B cell (primary cell): ENCODE data around the gene SFRP4. TPM values are rescaled to one million over a fixed set of nuclear protein-coding genes. Genes with fewer than 3 reads are reported as not detected.

Experiments used
- ATAC-seq: fragments of 200-7000 bp; cut with Tn5 transposase; one replicate; pipeline ENCODE4 v1.10.0; 2021; ENCODE audit warnings: low read depth, mild to moderate bottlenecking, moderate number of reproducible peaks, moderate library complexity
- CTCF ChIA-PET: fragments of 350-600 bp; sonication (Branson Sonifier 250); formaldehyde crosslinking; loops from one replicate; lab custom pipeline; 2021; ENCODE audit warnings: antibody characterized with exemption, inconsistent platforms; lab: Charles Lee
- POLR2A ChIA-PET: fragments of 350-600 bp; sonication (Branson Sonifier 250); formaldehyde crosslinking; loops from one replicate; lab custom pipeline; 2021; ENCODE audit warnings: antibody characterized with exemption; lab: Charles Lee
- DNase-seq: peaks from one replicate; pipeline ENCODE4 v3.0.0; 2013
- H2AFZ ChIP-seq: 2 replicates; pipeline ENCODE4 v1.6.1; 2012; ENCODE audit warnings: mild to moderate bottlenecking, low read depth, low read length; ENCODE audit not compliant: insufficient read depth, poor library complexity, severe bottlenecking
- H3K27ac ChIP-seq, 2 donors: 1 replicate in 1 of 2; 2 replicates in 1 of 2; pipeline ENCODE4 v1.5.1; 2012 to 2013; ENCODE audit warnings: low read length in 2 of 2, mild to moderate bottlenecking in 2 of 2, moderate library complexity in 1 of 2
- H3K27me3 ChIP-seq, 4 experiments: fragments of 200-600 bp in 1 of 4; sonication (generic) in 1 of 4; replicated peaks in 1 of 4; 1 replicate in 2 of 4; 2 replicates in 2 of 4; pipeline versions ENCODE4 v1.6.1 to v1.7.0; 2013 to 2016; ENCODE audit warnings: low read length in 3 of 4, mild to moderate bottlenecking in 2 of 4, mixed read lengths in 1 of 4, moderate library complexity in 1 of 4; ENCODE audit not compliant: insufficient read depth in 4 of 4, control insufficient read depth in 3 of 4; ENCODE audit errors: control extremely low read depth in 1 of 4
- H3K36me3 ChIP-seq, 2 experiments: replicated peaks in 1 of 2; 1 replicate in 1 of 2; 2 replicates in 1 of 2; pipeline versions ENCODE4 v1.6.1 to v1.7.1; 2013; ENCODE audit warnings: low read length in 1 of 2; ENCODE audit not compliant: insufficient read depth in 2 of 2, control insufficient read depth in 1 of 2; ENCODE audit errors: control extremely low read depth in 1 of 2, extremely low read depth in 1 of 2
- H3K4me1 ChIP-seq, 2 donors: fragments of 200-600 bp in 1 of 2; sonication (generic) in 1 of 2; 1 replicate in 1 of 2; 2 replicates in 1 of 2; pipeline versions ENCODE4 v1.5.1 to v1.6.1; 2013 to 2017; ENCODE audit warnings: low read length in 2 of 2; ENCODE audit not compliant: control insufficient read depth in 2 of 2, insufficient read depth in 2 of 2
- H3K4me2 ChIP-seq: replicated peaks from 2 replicates; pipeline ENCODE3; 2012; ENCODE audit warnings: mild to moderate bottlenecking, low read depth, low read length; ENCODE audit not compliant: poor library complexity, severe bottlenecking
- H3K4me3 ChIP-seq, 5 experiments: fragments of 200-600 bp in 1 of 5; sonication (generic) in 1 of 5; 1 replicate in 3 of 5; 2 replicates in 2 of 5; pipeline versions ENCODE4 v1.5.1 to v1.7.0; 2011 to 2016; ENCODE audit warnings: low read length in 4 of 5, mild to moderate bottlenecking in 4 of 5, low read depth in 2 of 5, control low read depth in 1 of 5, moderate library complexity in 1 of 5; ENCODE audit not compliant: insufficient read depth in 1 of 5; ENCODE audit errors: control extremely low read depth in 1 of 5, extremely low read depth in 1 of 5
- H3K79me2 ChIP-seq: fragments of 200-600 bp; sonication (generic); one replicate; pipeline ENCODE4 v1.6.0; 2016; ENCODE audit warnings: low read length; ENCODE audit not compliant: control insufficient read depth, insufficient read depth
- H3K9ac ChIP-seq: fragments of 200-600 bp; sonication (generic); 2 replicates; pipeline ENCODE4 v1.6.1; 2017; ENCODE audit warnings: mild to moderate bottlenecking, low read length, moderate library complexity
- H3K9me3 ChIP-seq, 3 donors: one replicate each; pipeline versions ENCODE4 v1.6.1 to v1.7.1; 2013; ENCODE audit warnings: low read length in 2 of 3; ENCODE audit not compliant: control insufficient read depth in 2 of 3, insufficient read depth in 1 of 3; ENCODE audit errors: control extremely low read depth in 1 of 3
- H4K20me1 ChIP-seq: 2 replicates; pipeline ENCODE4 v1.6.0; 2012; ENCODE audit warnings: mild to moderate bottlenecking, low read length; ENCODE audit not compliant: insufficient read depth, control insufficient read depth, poor library complexity, severe bottlenecking
- H3K27ac Mint-ChIP-seq: one replicate; pipeline ENCODE4 v1.8.0; 2021; ENCODE audit warnings: mixed read lengths
- H3K27me3 Mint-ChIP-seq: one replicate; pipeline ENCODE4 v1.8.0; 2021; ENCODE audit warnings: mixed read lengths
- H3K4me1 Mint-ChIP-seq: one replicate; pipeline ENCODE4 v1.8.0; 2021; ENCODE audit warnings: mixed read lengths
- H3K4me3 Mint-ChIP-seq: one replicate; pipeline ENCODE4 v1.8.0; 2021; ENCODE audit warnings: mixed read lengths
- H3K9me3 Mint-ChIP-seq: one replicate; pipeline ENCODE4 v1.8.0; 2022; ENCODE audit warnings: mixed read lengths; ENCODE audit not compliant: insufficient read depth
- CTCF ChIP-seq: fragments of 200-600 bp; IDR thresholded peaks from one replicate; pipeline ENCODE4 v1.8.0; 2022; ENCODE audit warnings: antibody characterized with exemption, mild to moderate bottlenecking
- EZH2 ChIP-seq: IDR thresholded peaks from 2 replicates; pipeline ENCODE4 v1.6.1; 2012; ENCODE audit warnings: borderline replicate concordance, low read depth, mild to moderate bottlenecking, moderate library complexity, low read length; ENCODE audit not compliant: insufficient read depth, poor library complexity, severe bottlenecking
- WGBS: methylation state at CpG from one replicate; pipeline ENCODE4 v1.1.5; 2013; ENCODE audit warnings: missing lambda C conversion rate; ENCODE audit not compliant: insufficient coverage; 5-methylcytosine and 5-hydroxymethylcytosine counted together
- intact Hi-C: fragments of 100-400 bp; cut with micrococcal nuclease; formaldehyde crosslinking; loops from one replicate; pipeline ENCODE4 v1.10.0; 2022
- polyA plus RNA-seq: library from polyadenylated mRNA; depleted of rRNA; stranded (reverse); fragments of >200 nt; gene quantifications from 2 replicates; pipeline ENCODE4 v1.2.3, GENCODE V29; 2012
- total RNA-seq, 2 donors: library from RNA; stranded (reverse); fragments of 120-200 nt in 1 of 2; gene quantifications; 1 replicate in 1 of 2; 2 replicates in 1 of 2; pipeline versions ENCODE4 v1.2.3 to v1.2.4, GENCODE V29; 2013 to 2022

Gene SFRP4
- total and polyA plus RNA-seq, 2 donors (not counting 1 experiment from before 2014, with no cell fraction given): not detected

- H3K79me2 ChIP-seq: no peaks in the 10 kb centered on the region
- WGBS: 1% methylated on average over 59 of the region's 63 CpGs
- peak overlapping the region; percentile 82 for H3K4me3 Mint-ChIP-seq
- H3K9me3 ChIP-seq: peaks cover 0 to 7% (median 6%) of the 10 kb centered on the region in 3 donors
- no peak overlapping the region for H3K27ac Mint-ChIP-seq
- H3K27ac ChIP-seq: no peak overlapping the region
- peak overlapping the region; percentile 73 for H2AFZ ChIP-seq
- H3K9me3 Mint-ChIP-seq: peaks cover under 1% of the 10 kb centered on the region
- no peaks in the 10 kb centered on the region for H4K20me1 ChIP-seq
- peaks cover 25% of the 10 kb centered on the region for H3K4me1 Mint-ChIP-seq
- H3K9ac ChIP-seq: peak overlapping the region; percentile 55
- H3K36me3 ChIP-seq: no peaks in the 10 kb centered on the region
- intact Hi-C loops: no loop called here
- TF ChIP-seq CTCF: no peak
- TF ChIP-seq EZH2: no peak
- ChIA-PET CTCF (no interaction called here), POLR2A (no interaction called here)
- H3K27me3 Mint-ChIP-seq: peaks cover 60% of the 10 kb centered on the region
- peak; percentile 46 for ATAC-seq
- peak; percentile 24 for DNase-seq
- H3K4me3 ChIP-seq: peak overlapping the region in 4 of 5 experiments; percentile 25 to 60 (median 50)
- peaks cover 0 to 46% (median 23%) of the 10 kb centered on the region in 4 experiments for H3K27me3 ChIP-seq
- H3K4me1 ChIP-seq: peaks cover 21% of the 10 kb centered on the region in 2 donors
- H3K4me2 ChIP-seq: peak overlapping the region; percentile 83
These were observed 4.5 kb upstream of the SFRP4 start for GRCh38 chr7:37920849-37921805.

- WGBS: 5% methylated on average over 19 of the region's 22 CpGs
- peaks cover 26% of the 10 kb centered on the region for H3K4me1 Mint-ChIP-seq
- H3K27ac Mint-ChIP-seq: no peak within 1 kb of the TSS
- peaks cover 59% of the 10 kb centered on the region for H3K27me3 Mint-ChIP-seq
- peak within 1 kb of the TSS; percentile 55 for H3K9ac ChIP-seq
- H3K4me3 Mint-ChIP-seq: peak within 1 kb of the TSS; percentile 82
- H3K4me3 ChIP-seq: peak within 1 kb of the TSS in 4 of 5 experiments; percentile 25 to 60 (median 50)
- ChIA-PET POLR2A (no interaction called here), CTCF (no interaction called here)
- no peaks in the 10 kb centered on the region for H3K36me3 ChIP-seq
- H3K27me3 ChIP-seq: peaks cover 0 to 50% (median 25%) of the 10 kb centered on the region in 4 experiments
- DNase-seq: peak; percentile 41
- intact Hi-C loops: no loop called here
- no peak within 1 kb of the TSS for H3K27ac ChIP-seq
- H3K4me1 ChIP-seq: peaks cover 27% of the 10 kb centered on the region in 2 donors
- H4K20me1 ChIP-seq: no peaks in the 10 kb centered on the region
- H3K4me2 ChIP-seq: peak within 1 kb of the TSS; percentile 83
- peaks cover 0 to 6% (median under 1%) of the 10 kb centered on the region in 3 donors for H3K9me3 ChIP-seq
- peak; percentile 49 for ATAC-seq
- no peaks in the 10 kb centered on the region for H3K9me3 Mint-ChIP-seq
- H2AFZ ChIP-seq: peak within 1 kb of the TSS; percentile 73
- TF ChIP-seq CTCF: no peak
- TF ChIP-seq EZH2: no peak
- H3K79me2 ChIP-seq: no peaks in the 10 kb centered on the region
These were observed 3.8 kb upstream of the SFRP4 start, which contains the start of gene EPDR1 for GRCh38 chr7:37920305-37920848. TSS of gene EPDR1 (plus strand) at chr7:37920640. CDS start at chr7:37920940, 300 bp downstream.
